Muscle of arm (tissue), 12 donors: ENCODE measurements around the gene TNIP2. TPM values are rescaled to one million over a fixed set of nuclear protein-coding genes. Genes with fewer than 3 reads are reported as not detected.

ENCODE experiments used
- polyA plus RNA-seq, 12 donors: library from polyadenylated mRNA; unstranded; fragments of 120-200 nt; gene quantifications; one replicate each; pipeline ENCODE4 v1.2.1, GENCODE V29; 2013; ENCODE audit not compliant: insufficient read length in 12 of 12

Gene TNIP2
- polyA plus RNA-seq, 12 donors, result 9.2 to 15.3 (median 13.7) TPM; not detected in 1

Other genes with a start within 250 kb of the TNIP2 start
- 10 to 100 TPM in 11 of 12 donors, not detected in 1; 15.5 to 36.3 (median 18.8) TPM for gene FAM193A, start 219.7 kb downstream of the TNIP2 start, polyA plus RNA-seq
- gene SH3BP2, start 36.7 kb upstream of the TNIP2 start, polyA plus RNA-seq, result 10 to 100 TPM in 11 of 12 donors, not detected in 1; 19.1 to 73.8 (median 27.3) TPM
- gene ADD1, start 87.5 kb upstream of the TNIP2 start, polyA plus RNA-seq, result 100 to 1,000 TPM; 147 to 968 (median 173) TPM
- 10 to 100 TPM in 11 of 12 donors, not detected in 1; 17.2 to 32.7 (median 24.6) TPM for gene NOP14, start 207.1 kb upstream of the TNIP2 start, polyA plus RNA-seq
- 10 to 100 TPM in 6 of 12 donors, 1 to 10 TPM in 5, not detected in 1; 7.3 to 13.2 (median 10.1) TPM for gene GRK4, start 207.2 kb upstream of the TNIP2 start, polyA plus RNA-seq